Peyer's patch (tissue), 4 donors: Measurements from ENCODE around the gene MDFIC2. TPM values are rescaled to one million over a fixed set of nuclear protein-coding genes. Genes with fewer than 3 reads are reported as not detected.

Experiments used
- DNase-seq, 3 donors: peaks; one replicate each; pipeline ENCODE4 v3.0.0-alpha.2; 2017 to 2019
- H3K27ac ChIP-seq, 4 donors: fragments of 200-600 bp; sonication (generic); one replicate each; pipeline ENCODE4 v1.5.1; 2016 to 2019
- H3K27me3 ChIP-seq, 2 donors: fragments of 200-600 bp; sonication (generic); one replicate each; pipeline ENCODE4 v1.5.1; 2019
- H3K36me3 ChIP-seq, 3 donors: fragments of 200-600 bp; sonication (generic); one replicate each; pipeline ENCODE4 v1.5.1; 2016 to 2019
- H3K4me1 ChIP-seq, 4 donors: fragments of 200-600 bp; sonication (generic); one replicate each; pipeline ENCODE4 v1.5.1; 2016 to 2019
- H3K4me3 ChIP-seq, 4 donors: fragments of 200-600 bp; sonication (generic); 1 replicate in 3 of 4; 2 replicates in 1 of 4; pipeline ENCODE4 v1.5.1; 2016 to 2019; ENCODE audit warnings: mild to moderate bottlenecking in 1 of 4
- H3K9me3 ChIP-seq, 4 donors: fragments of 200-600 bp; sonication (generic); one replicate each; pipeline ENCODE4 v1.5.1; 2016 to 2019; ENCODE audit warnings: mild to moderate bottlenecking in 1 of 4
- CTCF ChIP-seq, 6 experiments: fragments of 450-650 bp in 4 of 6; fragments of 200-600 bp in 2 of 6; sonication (generic) in 1 of 6; IDR thresholded peaks; one replicate each; pipeline ENCODE4 v1.5.1; 2017 to 2019; ENCODE audit warnings: antibody characterized with exemption in 6 of 6, mild to moderate bottlenecking in 3 of 6, moderate library complexity in 1 of 6
- POLR2A ChIP-seq, 2 donors: fragments of 450-650 bp; IDR thresholded peaks; one replicate each; pipeline ENCODE4 v1.5.1; 2017; ENCODE audit warnings: antibody characterized with exemption in 2 of 2, mild to moderate bottlenecking in 2 of 2, moderate library complexity in 2 of 2
- total RNA-seq, 4 donors: library from RNA; depleted of rRNA; stranded (reverse); fragments of >200 nt; gene quantifications; one replicate each; pipeline ENCODE4 v1.1.0, GENCODE V29; 2016

MDFIC2 gene
- not detected for total RNA-seq

GRCh38 chr3:70312336-70312735 lies at the start of gene MDFIC2:
MDFIC2 (minus strand) TSS chr3:70312638; CDS start chr3:70311973, 665 bp downstream.
- H3K4me3 ChIP-seq = no peak within 1 kb of the TSS
- TF ChIP-seq POLR2A (IDR thresholded peaks at IDR 0.05) = no peak
- no peak for TF ChIP-seq CTCF (IDR thresholded peaks at IDR 0.05)
- H3K4me1 ChIP-seq = no peaks in the 10 kb centered on the region
- no peaks in the 10 kb centered on the region for H3K9me3 ChIP-seq
- DNase-seq = no peak
- no peaks in the 10 kb centered on the region for H3K36me3 ChIP-seq
- no peaks in the 10 kb centered on the region for H3K27me3 ChIP-seq
- no peak within 1 kb of the TSS for H3K27ac ChIP-seq

DNA sequence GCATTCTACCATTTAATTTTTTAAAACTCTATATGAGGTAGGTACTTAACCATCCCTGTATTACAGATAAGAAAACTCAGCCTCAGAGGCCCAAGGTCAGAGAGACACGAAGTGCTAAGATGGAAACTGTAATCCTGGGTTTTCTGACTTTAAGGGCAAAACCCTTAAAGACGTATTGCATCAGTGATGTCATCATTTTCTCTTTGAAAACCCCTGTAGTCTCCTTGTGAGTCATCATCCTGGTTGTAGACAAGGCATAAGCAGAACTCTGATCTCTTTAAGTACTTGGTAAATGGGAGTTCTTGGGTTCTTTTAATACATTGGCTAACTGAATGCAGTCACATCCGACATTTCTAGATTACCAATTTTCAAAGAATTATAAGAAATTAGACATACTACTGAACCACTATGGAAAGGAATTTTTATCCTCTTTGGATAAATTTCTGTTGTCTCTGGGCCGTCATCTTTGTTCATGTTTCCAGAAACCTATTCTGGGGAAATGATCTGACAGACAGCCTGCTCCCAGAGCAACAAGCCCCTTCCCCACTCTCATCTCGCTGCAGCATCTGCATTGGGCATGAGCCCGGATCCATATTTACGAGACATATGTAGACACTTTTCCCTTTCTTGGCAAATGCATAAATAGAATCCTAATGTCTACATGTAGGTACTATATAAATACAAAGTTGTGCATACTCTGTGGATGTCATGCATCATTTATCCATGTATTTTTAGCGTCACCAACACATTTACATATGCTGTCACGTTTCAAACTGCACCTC lies 48.7 kb upstream of the MDFIC2 start:
- H3K4me3 ChIP-seq = no peak overlapping the region
- no peaks in the 10 kb centered on the region for H3K36me3 ChIP-seq
- no peaks in the 10 kb centered on the region for H3K9me3 ChIP-seq
- no peaks in the 10 kb centered on the region for H3K27me3 ChIP-seq
- H3K27ac ChIP-seq = no peak overlapping the region
- TF ChIP-seq POLR2A (IDR thresholded peaks at IDR 0.05) (no peak), CTCF (IDR thresholded peaks at IDR 0.05) (no peak)
- no peaks in the 10 kb centered on the region for H3K4me1 ChIP-seq
- no peak for DNase-seq

GRCh38 chr3:70359711-70360110 lies 47.3 kb upstream of the MDFIC2 start:
- H3K4me3 ChIP-seq = no peak overlapping the region
- no peak for DNase-seq
- no peak overlapping the region for H3K27ac ChIP-seq
- H3K27me3 ChIP-seq = no peaks in the 10 kb centered on the region
- H3K36me3 ChIP-seq = no peaks in the 10 kb centered on the region
- TF ChIP-seq POLR2A (IDR thresholded peaks at IDR 0.05) = no peak
- TF ChIP-seq CTCF (IDR thresholded peaks at IDR 0.05) = no peak
- no peaks in the 10 kb centered on the region for H3K4me1 ChIP-seq
- no peaks in the 10 kb centered on the region for H3K9me3 ChIP-seq

GRCh38 chr3:70358978-70359580 lies 46.6 kb upstream of the MDFIC2 start:
- peak in 1 of 3 donors; percentile 50 for DNase-seq
- H3K4me3 ChIP-seq = no peak overlapping the region

DNA sequence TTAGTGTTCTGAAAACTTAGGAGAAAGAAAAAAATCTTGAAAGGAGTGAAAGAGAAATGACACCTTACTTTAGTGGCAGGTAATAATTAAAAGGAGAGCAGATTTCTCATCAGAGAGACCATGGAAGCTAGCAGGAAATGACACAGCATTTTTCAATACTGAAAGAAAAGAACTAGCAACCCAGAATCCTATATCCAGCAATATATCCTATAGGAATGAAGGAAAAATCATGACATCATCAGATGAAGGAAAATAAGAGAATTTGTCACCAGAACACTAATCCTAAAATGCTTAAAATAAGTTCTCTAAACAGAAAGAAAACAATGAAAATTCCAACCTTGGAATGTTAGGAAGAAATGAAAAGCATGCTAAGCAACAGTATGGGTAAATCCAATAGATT lies 39.8 kb upstream of the MDFIC2 start:
- H3K27ac ChIP-seq = no peak overlapping the region
- no peak for TF ChIP-seq CTCF (IDR thresholded peaks at IDR 0.05)
- no peak for TF ChIP-seq POLR2A (IDR thresholded peaks at IDR 0.05)
- no peak overlapping the region for H3K4me3 ChIP-seq
- H3K4me1 ChIP-seq = no peaks in the 10 kb centered on the region
- H3K9me3 ChIP-seq = no peaks in the 10 kb centered on the region
- no peaks in the 10 kb centered on the region for H3K27me3 ChIP-seq
- no peaks in the 10 kb centered on the region for H3K36me3 ChIP-seq
- no peak for DNase-seq

More at GRCh38 chr3:70358978-70359580, 46.6 kb upstream of the MDFIC2 start:
- no peaks in the 10 kb centered on the region for H3K4me1 ChIP-seq
- H3K27ac ChIP-seq = no peak overlapping the region
- no peaks in the 10 kb centered on the region for H3K9me3 ChIP-seq
- no peaks in the 10 kb centered on the region for H3K36me3 ChIP-seq
- H3K27me3 ChIP-seq = no peaks in the 10 kb centered on the region
- TF ChIP-seq POLR2A (IDR thresholded peaks at IDR 0.05) (no peak), CTCF (IDR thresholded peaks at IDR 0.05) (peak in 4 of 6 experiments; percentile 47 to 86 (median 80))
